SK-N-SH treated with all-trans-retinoic acid at 6 μM for 48 hours (cell line): ENCODE data around the gene TMEM125.

Source experiments
- ATAC-seq: fragments of 200-7000 bp; cut with Tn5 transposase; 3 replicates; pipeline ENCODE4 v1.9.1; 2020; ENCODE audit warnings: mild to moderate bottlenecking, moderate library complexity
- ARNTL ChIP-seq: fragments of 450-650 bp; formaldehyde crosslinking; IDR thresholded peaks from 2 replicates; pipeline ENCODE4 v1.5.0; 2020; ENCODE audit warnings: low read depth, mild to moderate bottlenecking, moderate library complexity, borderline replicate concordance
- BACH2 ChIP-seq: fragments of 250-450 bp; sonication (Bioruptor Pico); IDR thresholded peaks from 2 replicates; pipeline ENCODE4 v1.9.0; 2021; ENCODE audit warnings: mild to moderate bottlenecking, borderline replicate concordance
- CSRNP3 ChIP-seq: fragments of 250-450 bp; sonication (Bioruptor Pico); IDR thresholded peaks from 2 replicates; pipeline ENCODE4 v1.5.1; 2021; ENCODE audit warnings: mild to moderate bottlenecking, moderate library complexity
- ESRRG ChIP-seq: fragments of 250-450 bp; sonication (Bioruptor Pico); IDR thresholded peaks from 2 replicates; pipeline ENCODE4 v1.6.1; 2021; ENCODE audit warnings: mild to moderate bottlenecking
- GLIS3 ChIP-seq: fragments of 250-450 bp; sonication (Bioruptor Pico); IDR thresholded peaks from 2 replicates; pipeline ENCODE4 v1.5.0; 2020; ENCODE audit warnings: mild to moderate bottlenecking, moderate library complexity
- ISL1 ChIP-seq: fragments of 250-450 bp; sonication (Bioruptor Pico); IDR thresholded peaks from 2 replicates; pipeline ENCODE4 v2.1.2; 2022; ENCODE audit warnings: mild to moderate bottlenecking, moderate library complexity
- OSR1 ChIP-seq: fragments of 250-450 bp; sonication (Bioruptor Pico); IDR thresholded peaks from 2 replicates; pipeline ENCODE4 v1.8.0; 2022; ENCODE audit warnings: moderate library complexity, mild to moderate bottlenecking, inconsistent platforms
- POU6F1 ChIP-seq: fragments of 250-450 bp; sonication (Bioruptor Pico); IDR thresholded peaks from 2 replicates; pipeline ENCODE4 v1.8.0; 2021; ENCODE audit warnings: low read depth, mild to moderate bottlenecking, moderate library complexity, borderline replicate concordance
- PPARA ChIP-seq: fragments of 250-450 bp; sonication (Bioruptor Pico); IDR thresholded peaks from 2 replicates; pipeline ENCODE4 v1.5.0; 2020; ENCODE audit warnings: mild to moderate bottlenecking, borderline replicate concordance
- RARB ChIP-seq: fragments of 250-450 bp; sonication (Bioruptor Pico); IDR thresholded peaks from 2 replicates; pipeline ENCODE4 v1.8.0; 2021; ENCODE audit warnings: mild to moderate bottlenecking, moderate library complexity
- TCF4 ChIP-seq: fragments of 250-450 bp; sonication (Bioruptor Pico); IDR thresholded peaks from 2 replicates; pipeline ENCODE4 v1.8.0; 2021; ENCODE audit warnings: mild to moderate bottlenecking, moderate library complexity, borderline replicate concordance
- TOX ChIP-seq: fragments of 250-450 bp; sonication (Bioruptor Pico); IDR thresholded peaks from 2 replicates; pipeline ENCODE4 v1.8.0; 2021; ENCODE audit warnings: mild to moderate bottlenecking, moderate library complexity, borderline replicate concordance
- TSHZ2 ChIP-seq: fragments of 250-450 bp; sonication (Bioruptor Pico); IDR thresholded peaks from 2 replicates; pipeline ENCODE4 v1.5.0; 2020; ENCODE audit warnings: mild to moderate bottlenecking, moderate library complexity
- ZC3H10 ChIP-seq: fragments of 250-450 bp; sonication (Bioruptor Pico); IDR thresholded peaks from 2 replicates; pipeline ENCODE4 v1.5.1; 2021; ENCODE audit warnings: mild to moderate bottlenecking, moderate library complexity
- ZFP3 ChIP-seq: fragments of 250-450 bp; sonication (Bioruptor Pico); IDR thresholded peaks from 2 replicates; pipeline ENCODE4 v1.5.0; 2020; ENCODE audit warnings: mild to moderate bottlenecking, moderate library complexity
- ZFP30 ChIP-seq: fragments of 450-650 bp; formaldehyde crosslinking; IDR thresholded peaks from 2 replicates; pipeline ENCODE4 v1.5.0; 2022; ENCODE audit warnings: mild to moderate bottlenecking, moderate library complexity
- ZNF70 ChIP-seq: fragments of 450-650 bp; formaldehyde crosslinking; IDR thresholded peaks from 2 replicates; pipeline ENCODE4 v1.5.0; 2020; ENCODE audit warnings: mild to moderate bottlenecking, moderate library complexity
- ZNF8 ChIP-seq: fragments of 450-650 bp; formaldehyde crosslinking; IDR thresholded peaks from 2 replicates; pipeline ENCODE4 v1.5.0; 2020; ENCODE audit warnings: mild to moderate bottlenecking, moderate library complexity
- TF ChIP-seq, protein P1 (sequence below): fragments of 250-450 bp; sonication (Bioruptor Pico); IDR thresholded peaks from 2 replicates; pipeline ENCODE4 v1.8.0; 2020; ENCODE audit warnings: mild to moderate bottlenecking, moderate library complexity, borderline replicate concordance

The TMEM125 gene

DNA sequence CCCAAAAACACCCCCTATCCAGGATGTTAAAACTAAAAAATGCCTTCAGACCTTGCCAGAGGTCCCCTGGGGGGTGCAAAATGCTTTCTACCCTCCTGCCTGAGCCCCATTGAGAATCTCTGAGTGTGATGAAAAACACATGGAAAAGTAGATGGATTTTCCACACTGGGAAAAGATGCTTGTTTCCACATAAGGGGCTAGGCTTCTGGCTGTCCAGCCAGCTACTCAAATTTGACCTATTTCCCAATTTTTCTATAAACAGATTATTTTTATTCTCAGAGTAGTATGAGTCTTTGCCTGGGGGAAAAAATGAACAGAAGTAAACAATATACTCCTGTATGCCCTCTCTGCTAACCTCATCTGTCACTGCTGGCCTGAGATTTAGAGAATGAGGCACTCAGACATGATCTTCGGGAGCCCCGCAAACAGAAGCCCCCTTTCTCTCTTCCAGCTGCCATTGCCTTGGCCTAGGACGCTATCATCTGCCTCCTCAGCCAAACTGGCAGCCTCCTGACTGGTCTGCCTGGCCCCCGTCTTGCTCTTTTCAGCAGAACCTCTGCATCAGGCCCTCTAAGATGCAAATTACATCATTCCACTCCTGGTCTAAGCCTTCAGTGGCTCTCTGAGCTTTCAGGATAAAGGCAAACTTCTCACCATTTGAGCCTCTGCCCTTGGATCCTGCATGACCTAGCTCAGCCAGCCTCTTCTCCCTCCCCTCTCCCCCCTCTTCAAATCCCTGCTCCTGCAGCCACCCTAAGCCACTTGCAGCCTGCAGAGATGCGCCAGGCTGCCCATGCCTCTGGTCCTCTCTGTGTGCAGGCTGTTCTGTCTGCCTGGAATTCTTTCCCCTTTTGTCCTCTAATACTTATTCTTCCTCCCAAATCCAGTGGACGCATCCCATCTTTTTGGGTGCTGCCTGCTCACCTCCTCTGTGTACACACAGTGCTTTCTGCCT lies 39.7 kb upstream of the TMEM125 start:
- ATAC-seq: no peak
- TF ChIP-seq PPARA (CRISPR knock-in tag) (no peak), RARB (no peak), ESRRG (no peak), ZNF8 (CRISPR knock-in tag) (no peak), ZFP30 (no peak), ZFP3 (CRISPR knock-in tag) (no peak), TSHZ2 (CRISPR knock-in tag) (no peak), GLIS3 (CRISPR knock-in tag) (no peak)

GRCh38 chr1:43232074-43232473 lies 37.7 kb upstream of the TMEM125 start:
- no peak for TF ChIP-seq ESRRG
- TF ChIP-seq ARNTL: no peak
- no peak for TF ChIP-seq ZNF8 (CRISPR knock-in tag)
- TF ChIP-seq CSRNP3: no peak
- no peak for TF ChIP-seq TOX (CRISPR knock-in tag)
- TF ChIP-seq, protein P1, sequence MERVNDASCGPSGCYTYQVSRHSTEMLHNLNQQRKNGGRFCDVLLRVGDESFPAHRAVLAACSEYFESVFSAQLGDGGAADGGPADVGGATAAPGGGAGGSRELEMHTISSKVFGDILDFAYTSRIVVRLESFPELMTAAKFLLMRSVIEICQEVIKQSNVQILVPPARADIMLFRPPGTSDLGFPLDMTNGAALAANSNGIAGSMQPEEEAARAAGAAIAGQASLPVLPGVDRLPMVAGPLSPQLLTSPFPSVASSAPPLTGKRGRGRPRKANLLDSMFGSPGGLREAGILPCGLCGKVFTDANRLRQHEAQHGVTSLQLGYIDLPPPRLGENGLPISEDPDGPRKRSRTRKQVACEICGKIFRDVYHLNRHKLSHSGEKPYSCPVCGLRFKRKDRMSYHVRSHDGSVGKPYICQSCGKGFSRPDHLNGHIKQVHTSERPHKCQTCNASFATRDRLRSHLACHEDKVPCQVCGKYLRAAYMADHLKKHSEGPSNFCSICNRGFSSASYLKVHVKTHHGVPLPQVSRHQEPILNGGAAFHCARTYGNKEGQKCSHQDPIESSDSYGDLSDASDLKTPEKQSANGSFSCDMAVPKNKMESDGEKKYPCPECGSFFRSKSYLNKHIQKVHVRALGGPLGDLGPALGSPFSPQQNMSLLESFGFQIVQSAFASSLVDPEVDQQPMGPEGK (CRISPR knock-in tag): no peak
- no peak for TF ChIP-seq TCF4 (CRISPR knock-in tag)
- TF ChIP-seq ZFP3 (CRISPR knock-in tag): no peak
- no peak for TF ChIP-seq GLIS3 (CRISPR knock-in tag)
- TF ChIP-seq ZC3H10 (CRISPR knock-in tag): no peak
- no peak for TF ChIP-seq PPARA (CRISPR knock-in tag)
- no peak for TF ChIP-seq ZFP30
- TF ChIP-seq TSHZ2 (CRISPR knock-in tag): no peak
- no peak for TF ChIP-seq POU6F1 (CRISPR knock-in tag)
- TF ChIP-seq ISL1 (CRISPR knock-in tag): no peak
- TF ChIP-seq ZNF70 (CRISPR knock-in tag): no peak
- no peak for TF ChIP-seq BACH2 (CRISPR knock-in tag)
- peak; percentile 73 for ATAC-seq

- ATAC-seq: peak; percentile 46
- TF ChIP-seq TCF4 (CRISPR knock-in tag): no peak
- TF ChIP-seq ISL1 (CRISPR knock-in tag): no peak
- TF ChIP-seq ZFP30: no peak
- no peak for TF ChIP-seq CSRNP3
- no peak for TF ChIP-seq PPARA (CRISPR knock-in tag)
- TF ChIP-seq GLIS3 (CRISPR knock-in tag): no peak
- no peak for TF ChIP-seq OSR1 (CRISPR knock-in tag)
- no peak for TF ChIP-seq TSHZ2 (CRISPR knock-in tag)
- TF ChIP-seq RARB: no peak
Observed at GRCh38 chr1:43232482-43232881, 37.3 kb upstream of the TMEM125 start.
